ENCODE measurements around the gene ZFYVE1. TPM values are rescaled to one million over a fixed set of nuclear protein-coding genes. Genes with fewer than 3 reads are reported as not detected.
"Not testable (repeated sequence)": the region's sequence is repeated elsewhere in the genome, so short reads cannot be mapped to it uniquely, and the experiment has no call there.

The ZFYVE1 gene
- 6.4 and 7.5 TPM in 2 replicates for total RNA-seq (2014; rRNA removed; shearing (Covaris generic))

- no peaks in the 10 kb centered on the region for H3K27me3 ChIP-seq (ENCODE audit: control insufficient read depth, insufficient read depth, low read length)
- H3K4me3 ChIP-seq (ENCODE audit: insufficient read depth, low read depth, low read length) = peak within 1 kb of the TSS; percentile 86
- DNase-seq = peak; percentile 88
- H3K36me3 ChIP-seq (replicated peaks; ENCODE audit: control insufficient read depth, insufficient read depth, low read length) = peaks cover 1% of the 10 kb centered on the region; the same call in 1 of the 2 replicates
Measured at GRCh38 chr14:73026845-73027542, at the start of gene ZFYVE1. TSS of gene ZFYVE1 (minus strand) at chr14:73027106. CDS start at chr14:73024508, 2,598 bp downstream.

GRCh38 chr14:73069585-73069984 is 42.7 kb upstream of the ZFYVE1 start:
- no peak for DNase-seq
- Histone ChIP-seq H3K4me3 (ENCODE audit: insufficient read depth, low read depth, low read length) (no peak overlapping the region), H3K27me3 (ENCODE audit: control insufficient read depth, insufficient read depth, low read length) (no peaks in the 10 kb centered on the region), H3K36me3 (replicated peaks; ENCODE audit: control insufficient read depth, insufficient read depth, low read length) (no peaks in the 10 kb centered on the region; the same call in 1 of the 2 replicates)

- no peaks in the 10 kb centered on the region for H3K27me3 ChIP-seq (ENCODE audit: control insufficient read depth, insufficient read depth, low read length)
- peak overlapping the region; percentile 95 for H3K4me3 ChIP-seq (ENCODE audit: insufficient read depth, low read depth, low read length)
- DNase-seq = peak; percentile 74
- H3K36me3 ChIP-seq (replicated peaks; ENCODE audit: control insufficient read depth, insufficient read depth, low read length) = no peaks in the 10 kb centered on the region
Measured at GRCh38 chr14:73058922-73059673, 32.2 kb upstream of the ZFYVE1 start.

GRCh38 chr14:73058224-73058921 is 31.5 kb upstream of the ZFYVE1 start, which contains the start of gene RBM25:
TSS of gene RBM25 (plus strand) at chr14:73058534. CDS start at chr14:73071642, 13,108 bp downstream.
- peak; percentile 94 for DNase-seq
- Histone ChIP-seq H3K27me3 (ENCODE audit: control insufficient read depth, insufficient read depth, low read length) (no peaks in the 10 kb centered on the region), H3K36me3 (replicated peaks; ENCODE audit: control insufficient read depth, insufficient read depth, low read length) (no peaks in the 10 kb centered on the region), H3K4me3 (ENCODE audit: insufficient read depth, low read depth, low read length) (peak within 1 kb of the TSS; percentile 95)

- no peak for DNase-seq
- Histone ChIP-seq H3K4me3 (ENCODE audit: insufficient read depth, low read depth, low read length) (peak overlapping the region; percentile 95), H3K36me3 (replicated peaks; ENCODE audit: control insufficient read depth, insufficient read depth, low read length) (no peaks in the 10 kb centered on the region), H3K27me3 (ENCODE audit: control insufficient read depth, insufficient read depth, low read length) (no peaks in the 10 kb centered on the region)
Measured at GRCh38 chr14:73057944-73058223, 31.0 kb upstream of the ZFYVE1 start.

GRCh38 chr14:73055251-73055650 is 28.3 kb upstream of the ZFYVE1 start:
- Histone ChIP-seq H3K36me3 (replicated peaks; ENCODE audit: control insufficient read depth, insufficient read depth, low read length) (no peaks in the 10 kb centered on the region), H3K4me3 (ENCODE audit: insufficient read depth, low read depth, low read length) (no peak overlapping the region), H3K27me3 (ENCODE audit: control insufficient read depth, insufficient read depth, low read length) (no peaks in the 10 kb centered on the region)
- no peak for DNase-seq

- no peak for DNase-seq
- no peaks in the 10 kb centered on the region for H3K36me3 ChIP-seq (replicated peaks; ENCODE audit: control insufficient read depth, insufficient read depth, low read length)
Measured at GRCh38 chr14:73049428-73049827, 22.5 kb upstream of the ZFYVE1 start.

GRCh38 chr14:73047808-73048207 is 20.9 kb upstream of the ZFYVE1 start:
- no peaks in the 10 kb centered on the region for H3K36me3 ChIP-seq (replicated peaks; ENCODE audit: control insufficient read depth, insufficient read depth, low read length)
- DNase-seq = no peak
- no peak overlapping the region for H3K4me3 ChIP-seq (ENCODE audit: insufficient read depth, low read depth, low read length)
- H3K27me3 ChIP-seq (ENCODE audit: control insufficient read depth, insufficient read depth, low read length) = no peaks in the 10 kb centered on the region

More at GRCh38 chr14:73049428-73049827, 22.5 kb upstream of the ZFYVE1 start:
- Histone ChIP-seq H3K4me3 (ENCODE audit: insufficient read depth, low read depth, low read length) (no peak overlapping the region), H3K27me3 (ENCODE audit: control insufficient read depth, insufficient read depth, low read length) (no peaks in the 10 kb centered on the region)

- H3K27me3 ChIP-seq (ENCODE audit: control insufficient read depth, insufficient read depth, low read length); H3K4me3 ChIP-seq (ENCODE audit: insufficient read depth, low read depth, low read length); H3K36me3 ChIP-seq (replicated peaks; ENCODE audit: control insufficient read depth, insufficient read depth, low read length); DNase-seq: not testable (repeated sequence)
Measured at GRCh38 chr14:73036706-73037450, 10.0 kb upstream of the ZFYVE1 start.

GRCh38 chr14:73027984-73028383 is 1.1 kb upstream of the ZFYVE1 start:
- H3K27me3 ChIP-seq (ENCODE audit: control insufficient read depth, insufficient read depth, low read length) = no peaks in the 10 kb centered on the region
- no peak overlapping the region for H3K4me3 ChIP-seq (ENCODE audit: insufficient read depth, low read depth, low read length)
- no peak for DNase-seq
- H3K36me3 ChIP-seq (replicated peaks; ENCODE audit: control insufficient read depth, insufficient read depth, low read length) = peaks cover 1% of the 10 kb centered on the region; the same call in 1 of the 2 replicates

GRCh38 chr14:73027546-73027945 is 640 bp upstream of the ZFYVE1 start:
- Histone ChIP-seq H3K4me3 (ENCODE audit: insufficient read depth, low read depth, low read length) (peak overlapping the region; percentile 28), H3K27me3 (ENCODE audit: control insufficient read depth, insufficient read depth, low read length) (no peaks in the 10 kb centered on the region), H3K36me3 (replicated peaks; ENCODE audit: control insufficient read depth, insufficient read depth, low read length) (peaks cover 1% of the 10 kb centered on the region; the same call in 1 of the 2 replicates)
- DNase-seq = no peak

GRCh38 chr14:73026243-73026844 is 562 bp downstream of the ZFYVE1 start:
- peak; percentile 25 for DNase-seq
- Histone ChIP-seq H3K4me3 (ENCODE audit: insufficient read depth, low read depth, low read length) (peak overlapping the region; percentile 86), H3K36me3 (replicated peaks; ENCODE audit: control insufficient read depth, insufficient read depth, low read length) (peaks cover 1% of the 10 kb centered on the region; the same call in 1 of the 2 replicates), H3K27me3 (ENCODE audit: control insufficient read depth, insufficient read depth, low read length) (no peaks in the 10 kb centered on the region)

- Histone ChIP-seq H3K36me3 (replicated peaks; ENCODE audit: control insufficient read depth, insufficient read depth, low read length) (peaks cover 1% of the 10 kb centered on the region; the same call in 1 of the 2 replicates), H3K27me3 (ENCODE audit: control insufficient read depth, insufficient read depth, low read length) (no peaks in the 10 kb centered on the region), H3K4me3 (ENCODE audit: insufficient read depth, low read depth, low read length) (no peak overlapping the region)
- DNase-seq = no peak
Measured at GRCh38 chr14:73025544-73025943, 1.4 kb downstream of the ZFYVE1 start.

- Histone ChIP-seq H3K36me3 (replicated peaks; ENCODE audit: control insufficient read depth, insufficient read depth, low read length) (peaks cover 1% of the 10 kb centered on the region; the same call in 1 of the 2 replicates), H3K27me3 (ENCODE audit: control insufficient read depth, insufficient read depth, low read length) (no peaks in the 10 kb centered on the region), H3K4me3 (ENCODE audit: insufficient read depth, low read depth, low read length) (no peak overlapping the region)
- DNase-seq = no peak
Measured at GRCh38 chr14:73022051-73022450, 4.9 kb downstream of the ZFYVE1 start.
